Fibroblast of skin of back (primary cell): ENCODE data around the gene SLF2.

Source experiments
- DNase-seq: peaks from one replicate; pipeline ENCODE4 v3.0.0-alpha.2; 2013

SLF2 gene

DNA sequence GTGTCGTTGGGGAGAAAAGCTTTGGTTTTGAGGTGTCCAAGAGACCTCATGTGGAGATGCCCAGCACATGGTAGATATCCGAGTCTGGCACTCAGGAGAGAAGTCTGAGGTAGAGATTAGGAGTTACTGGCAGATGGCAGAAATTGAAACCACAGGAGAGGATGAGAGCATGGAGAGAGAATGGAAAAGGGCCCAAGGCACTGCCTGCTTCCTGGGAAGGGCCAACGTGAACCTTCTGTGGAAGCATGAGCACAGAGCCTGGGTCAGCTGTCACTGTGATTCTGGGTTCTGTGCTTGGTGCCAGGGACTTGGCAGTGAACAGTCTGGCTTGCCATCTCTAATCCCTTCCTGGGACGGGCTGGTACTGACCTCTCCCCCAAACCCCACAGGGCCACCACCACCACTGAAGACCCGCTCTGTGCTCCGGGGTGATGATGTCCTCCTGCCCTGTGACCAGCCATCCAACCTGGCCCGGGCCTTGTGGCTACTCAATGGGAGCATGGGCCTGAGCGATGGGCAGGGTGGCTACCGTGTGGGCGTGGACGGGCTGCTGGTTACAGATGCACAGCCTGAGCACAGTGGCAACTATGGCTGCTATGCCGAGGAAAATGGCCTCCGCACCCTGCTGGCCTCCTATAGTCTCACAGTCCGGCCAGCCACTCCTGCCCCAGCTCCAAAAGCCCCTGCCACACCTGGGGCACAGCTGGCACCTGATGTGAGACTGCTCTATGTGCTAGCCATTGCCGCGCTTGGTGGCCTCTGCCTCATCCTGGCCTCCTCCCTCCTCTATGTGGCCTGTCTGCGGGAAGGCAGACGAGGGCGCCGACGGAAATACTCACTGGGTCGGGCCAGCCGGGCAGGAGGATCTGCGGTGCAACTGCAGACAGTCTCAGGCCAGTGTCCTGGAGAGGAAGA lies 70.4 kb downstream of the SLF2 start:
- DNase-seq = no peak

DNA sequence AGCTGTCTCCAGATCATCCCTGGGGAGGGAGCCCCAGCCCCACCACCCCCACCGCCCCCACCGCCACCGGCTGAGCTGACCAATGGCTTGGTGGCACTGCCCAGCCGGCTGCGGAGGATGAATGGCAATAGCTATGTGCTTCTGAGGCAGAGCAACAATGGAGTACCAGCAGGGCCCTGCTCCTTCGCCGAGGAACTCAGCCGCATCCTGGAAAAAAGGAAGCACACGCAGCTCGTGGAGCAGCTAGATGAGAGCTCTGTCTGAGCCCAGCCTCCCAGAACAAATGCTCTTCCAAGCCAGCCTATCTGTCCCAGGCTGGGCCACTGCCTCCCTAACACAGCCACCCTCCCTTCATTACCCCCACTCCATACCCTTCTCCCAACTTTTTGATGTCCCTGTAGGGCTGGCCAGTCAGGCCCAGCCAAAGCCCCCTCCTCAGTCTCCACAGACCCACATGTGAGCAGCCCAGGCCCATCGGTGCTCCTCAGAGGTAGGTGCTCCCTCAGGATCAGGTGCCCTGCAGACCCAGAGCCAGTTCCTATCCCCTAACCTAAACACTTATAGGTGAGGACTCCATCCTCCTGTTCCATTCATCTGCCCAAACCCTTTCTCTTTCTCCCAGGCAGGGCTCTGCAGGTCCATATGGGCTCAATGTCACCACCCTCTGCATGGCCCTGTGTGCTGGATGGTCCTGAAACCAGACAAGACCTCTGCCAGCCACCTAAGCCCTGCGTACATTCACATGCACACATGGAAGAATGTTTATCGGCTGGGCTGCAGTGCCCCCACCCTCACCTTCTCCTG lies 71.3 kb downstream of the SLF2 start:
- no peak for DNase-seq

GRCh38 chr10:100984672-100985177 lies 72.0 kb downstream of the SLF2 start:
- no peak for DNase-seq

DNA sequence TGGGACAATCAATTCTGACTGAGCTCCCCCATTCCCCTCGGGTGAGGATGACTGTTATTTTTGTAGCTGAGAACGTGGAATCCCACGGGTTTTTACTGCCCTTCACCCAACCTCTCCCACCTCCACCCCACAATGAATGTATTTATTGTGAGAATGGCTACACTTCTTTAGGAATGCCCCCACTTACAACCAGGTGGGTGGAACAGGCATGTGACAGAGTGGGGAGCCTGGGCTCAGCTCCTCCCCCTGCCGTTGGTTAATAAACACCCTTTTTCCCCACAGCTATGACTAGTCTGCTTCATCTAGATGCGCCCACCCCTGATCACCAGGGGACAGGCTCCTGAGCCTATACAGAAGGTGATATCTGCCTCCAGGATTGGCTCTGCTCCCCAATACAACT lies 72.6 kb downstream of the SLF2 start:
- DNase-seq = no peak

DNA sequence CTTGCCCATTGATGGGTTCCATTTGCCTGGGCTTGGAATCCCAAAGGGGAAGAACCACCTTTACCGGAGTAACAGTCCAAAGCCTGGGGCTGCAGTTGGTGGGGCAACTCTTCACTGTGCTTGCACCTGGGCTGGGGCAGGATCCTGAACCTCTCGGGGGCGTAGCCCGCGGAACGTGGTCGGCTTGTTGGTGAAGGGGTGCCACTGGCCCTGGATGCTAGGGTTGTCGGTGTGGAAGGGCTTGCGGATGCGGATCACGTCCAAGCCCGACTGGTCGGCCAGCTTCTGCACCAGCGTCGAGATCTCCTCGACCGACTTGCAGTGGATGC lies 73.8 kb downstream of the SLF2 start:
- DNase-seq = no peak

GRCh38 chr10:100986952-100987684 lies 74.4 kb downstream of the SLF2 start, which contains the start of the genes MRPL43 and TWNK:
MRPL43 (minus strand) TSS chr10:100987497; CDS start chr10:100987443, 54 bp downstream.
TWNK (plus strand) TSS chr10:100987543; CDS start chr10:100988211, 668 bp downstream.
- peak; percentile 77 for DNase-seq

GRCh38 chr10:100987685-100988049 lies 74.9 kb downstream of the SLF2 start:
- no peak for DNase-seq

- no peak for DNase-seq
These were observed 75.4 kb downstream of the SLF2 start for GRCh38 chr10:100988166-100988565.

GRCh38 chr10:100989088-100989487 lies 76.3 kb downstream of the SLF2 start:
- DNase-seq = no peak

DNA sequence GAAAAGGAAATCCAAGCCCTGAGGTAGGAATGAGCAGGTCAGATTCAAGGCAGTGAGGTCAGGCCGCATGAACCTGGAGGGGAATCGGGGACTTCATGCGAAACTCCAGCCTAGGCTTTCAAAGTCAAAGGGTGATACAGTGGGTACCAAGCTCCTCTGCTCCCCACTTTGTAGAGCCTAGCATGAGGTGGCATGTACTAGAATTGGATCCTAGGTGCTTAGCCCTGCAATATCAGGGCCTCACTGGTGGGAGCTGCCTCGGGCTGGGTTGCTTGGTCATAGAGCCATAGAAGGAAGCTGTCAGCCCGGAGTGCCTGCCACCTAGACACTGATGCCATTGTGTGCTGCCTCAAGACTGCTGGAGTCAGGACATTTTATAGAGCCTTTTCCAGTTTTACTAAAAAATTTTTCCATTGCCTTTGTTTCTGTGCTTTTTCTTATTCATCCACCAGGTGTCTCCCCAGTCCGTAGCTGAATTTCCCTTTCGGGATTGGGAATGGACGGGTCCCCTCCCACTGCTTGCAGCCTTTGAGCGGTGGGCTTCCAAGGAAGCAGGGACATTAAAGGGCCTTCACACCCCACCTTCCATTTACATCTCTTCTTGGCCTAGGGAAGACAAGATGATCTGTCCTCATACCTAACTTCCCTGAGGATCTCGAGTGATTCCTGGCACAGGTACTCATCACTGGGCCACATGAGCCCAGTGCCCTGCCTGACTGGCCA lies 81.4 kb downstream of the SLF2 start:
- DNase-seq = peak; percentile 55

GRCh38 chr10:100995181-100995580 lies 82.4 kb downstream of the SLF2 start:
- DNase-seq = no peak

DNA sequence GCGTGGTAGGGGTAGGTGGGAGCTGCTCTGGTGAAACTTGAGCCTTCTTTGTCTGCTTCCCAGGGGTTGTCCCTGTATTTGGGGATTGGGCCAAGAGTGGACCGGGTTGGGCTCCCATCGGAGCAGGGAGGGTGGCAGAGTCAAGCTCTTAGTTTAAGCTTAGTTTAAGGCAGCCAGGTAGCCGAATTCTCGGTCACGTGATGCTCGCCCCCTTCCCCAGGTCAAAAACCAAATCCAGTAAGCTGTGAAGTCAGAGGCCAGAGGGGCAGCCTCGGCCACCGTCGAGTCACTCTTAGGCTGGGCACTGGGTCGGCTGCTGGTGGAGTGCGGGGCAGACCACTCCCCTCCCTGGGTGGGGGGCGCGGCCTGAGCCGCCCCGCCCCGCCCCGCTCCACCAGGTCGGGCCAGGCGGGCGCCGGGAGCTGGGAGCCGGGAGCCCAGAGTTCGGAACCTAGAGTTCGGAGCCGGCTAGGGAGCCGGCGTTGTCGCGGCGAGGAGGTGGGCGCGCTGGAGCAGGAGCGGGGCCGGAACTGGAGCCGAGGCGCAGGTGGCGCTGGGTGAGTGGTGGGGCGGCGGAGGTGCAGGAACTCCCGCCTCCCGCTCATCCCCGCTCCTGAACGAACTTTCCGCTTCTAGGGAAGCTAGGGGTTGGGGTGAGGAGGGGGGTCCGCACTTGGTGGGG lies 84.1 kb downstream of the SLF2 start:
- DNase-seq = no peak

- DNase-seq = peak; percentile 80
These were observed 84.8 kb downstream of the SLF2 start for GRCh38 chr10:100997360-100998182.

DNA sequence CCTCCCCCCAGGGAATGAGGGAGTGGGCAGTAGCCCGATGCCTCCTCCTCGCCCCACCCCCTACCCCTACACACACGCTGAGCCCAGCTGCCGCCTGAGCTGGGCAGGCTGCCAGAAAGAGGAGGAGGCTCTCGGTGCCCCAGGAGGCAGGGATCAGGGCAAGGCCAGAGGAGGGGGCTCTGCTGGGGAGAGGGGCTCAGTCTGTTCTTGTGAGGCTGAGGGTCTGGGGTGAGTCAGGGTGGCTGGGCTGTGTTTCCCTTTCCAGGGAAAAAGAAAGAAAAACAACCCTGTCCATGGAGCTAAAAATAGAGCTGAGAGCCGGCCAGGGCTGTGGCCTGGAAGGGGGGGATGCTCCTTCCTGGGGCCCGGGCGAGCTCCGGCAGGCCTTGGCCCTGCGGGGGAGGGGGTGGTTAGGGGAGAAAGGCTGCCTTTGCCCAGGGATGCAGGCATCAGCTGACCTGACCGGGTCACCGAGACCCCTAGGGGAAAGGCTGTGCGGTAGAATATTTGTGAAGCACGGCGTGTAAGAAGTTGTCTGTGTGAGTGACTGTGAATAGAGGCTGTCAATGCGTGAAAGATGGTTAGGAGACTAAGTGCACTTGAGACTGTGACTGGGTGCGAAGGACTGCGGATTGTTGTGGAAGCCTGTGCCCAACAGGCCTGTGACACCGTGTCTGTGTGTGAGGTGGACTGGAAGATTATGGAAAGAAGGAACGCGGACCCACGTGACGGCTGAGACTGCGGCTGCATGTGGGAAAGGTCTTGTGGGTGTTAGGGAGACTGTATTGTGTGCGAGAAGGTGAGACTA lies 85.6 kb downstream of the SLF2 start:
- DNase-seq = peak; percentile 93

DNA sequence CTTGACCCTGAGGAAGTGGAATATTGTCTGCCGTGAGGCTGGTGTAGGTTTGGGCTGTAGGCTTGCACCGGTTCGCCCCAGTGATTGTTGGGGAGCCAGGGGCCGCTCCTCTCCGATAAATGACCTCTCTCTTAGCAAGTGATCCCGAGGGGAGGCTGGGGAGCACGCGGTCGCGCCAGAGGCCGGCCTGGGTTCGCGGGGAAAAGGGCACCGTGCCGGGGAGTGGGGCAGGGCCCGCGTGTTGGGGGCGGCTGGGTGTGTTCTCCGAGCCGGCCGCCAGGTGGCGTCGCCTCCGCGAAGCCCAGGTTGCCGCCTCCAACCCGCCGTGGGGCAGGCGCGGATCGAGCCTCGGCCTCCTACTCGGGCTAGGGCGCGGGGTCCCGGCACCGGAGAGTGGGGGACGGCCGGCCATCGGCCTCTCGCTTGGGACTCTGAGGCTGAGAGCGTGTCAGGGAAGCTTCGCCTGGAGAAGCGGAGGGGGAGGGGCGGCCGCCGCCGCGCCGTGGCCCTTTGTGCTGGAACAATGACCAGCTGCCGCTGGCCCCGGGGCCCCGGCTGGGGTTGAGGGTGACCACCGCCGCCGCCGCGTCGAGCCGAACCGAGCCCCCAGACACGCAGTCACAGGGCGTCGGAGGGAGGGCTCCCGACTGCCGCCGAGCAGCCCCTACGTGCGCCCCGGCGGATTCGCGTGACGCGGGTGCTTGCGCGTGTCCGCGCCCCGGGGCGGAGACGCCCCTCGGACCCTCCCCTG lies 86.4 kb downstream of the SLF2 start:
- DNase-seq = peak; percentile 76

DNA sequence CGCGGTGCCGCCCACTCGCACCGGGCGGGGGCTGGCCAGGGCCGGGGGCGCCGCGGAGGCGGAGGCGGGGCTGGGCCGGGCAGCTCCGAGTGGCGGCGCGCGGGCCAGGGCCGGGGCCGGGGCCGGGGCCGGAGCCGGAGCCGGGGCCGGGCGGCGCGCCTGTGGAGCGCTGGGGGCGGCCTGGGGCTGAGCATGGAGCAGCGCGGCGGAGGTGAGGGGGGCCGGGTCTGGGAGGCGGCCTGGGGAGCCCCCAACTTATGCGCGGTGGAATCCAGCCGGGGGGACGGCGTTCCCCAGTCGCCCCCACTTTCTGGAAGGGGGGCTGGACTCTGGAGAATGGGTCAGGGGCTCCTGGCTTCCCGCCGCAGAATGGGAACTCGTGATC lies 87.0 kb downstream of the SLF2 start, which contains the start of gene LZTS2:
TSS of gene LZTS2 (plus strand) at position 67 of the 385 bp plus-strand sequence. CDS start 2,731 bp downstream, outside the sequence.
- DNase-seq = no peak

- peak; percentile 29 for DNase-seq
These were observed 87.6 kb downstream of the SLF2 start for GRCh38 chr10:101000127-101000914.
